HG03066 (cell line): ENCODE results near the gene NRG2.
A peak's percentile ranks its signal among the peaks of the same experiment; 100 is the strongest.

Experiments
- ATAC-seq: cut with Tn5 transposase; IDR thresholded peaks from one replicate; pipeline ENCODE4 v1.9.1; 2021; ENCODE audit warnings: low read depth; ENCODE audit not compliant: unreplicated experiment

Gene NRG2

GRCh38 chr5:139975306-139975705 is 67.8 kb downstream of the NRG2 start:
- ATAC-seq: no peak

GRCh38 chr5:139974661-139975060 is 68.4 kb downstream of the NRG2 start:
- ATAC-seq: no peak

- ATAC-seq: no peak
Measured at GRCh38 chr5:139971202-139971725, 71.8 kb downstream of the NRG2 start.

- no peak for ATAC-seq
Measured at GRCh38 chr5:139969318-139969717, 73.8 kb downstream of the NRG2 start.

DNA sequence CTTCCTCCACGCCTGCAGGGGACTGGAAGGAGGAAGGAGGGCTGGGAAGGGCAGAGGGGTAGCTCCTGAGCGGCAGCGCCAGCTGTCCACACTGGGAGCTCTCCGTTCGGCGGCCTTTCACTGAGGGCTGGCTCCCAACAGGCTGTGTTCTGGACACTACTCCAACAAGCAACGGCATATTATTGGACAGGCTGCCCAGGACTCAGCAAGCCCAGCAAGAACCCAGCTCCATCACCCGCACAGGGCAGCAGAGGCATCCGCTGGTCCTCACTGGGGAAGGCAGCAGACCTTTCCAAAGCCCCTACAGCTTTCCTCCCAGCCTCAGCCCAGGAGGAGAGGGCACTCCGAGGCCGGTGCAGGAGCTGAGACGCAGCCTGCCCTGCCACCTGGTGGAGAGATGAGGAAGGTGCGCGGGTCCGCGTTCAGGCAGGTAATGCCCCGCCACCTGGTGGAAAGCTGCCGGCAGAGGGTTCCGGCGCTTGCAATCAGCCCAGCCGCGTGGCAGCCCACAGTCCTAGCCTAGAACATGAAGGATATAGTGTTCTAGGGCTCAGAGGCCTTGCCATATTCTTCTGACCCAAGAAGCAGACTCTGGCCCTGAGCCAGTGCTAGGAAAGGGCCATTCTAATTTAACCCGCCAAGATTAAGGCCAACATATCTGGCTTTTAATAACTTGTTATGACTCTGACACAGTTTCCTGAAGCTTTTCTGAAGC is 74.4 kb downstream of the NRG2 start:
- peak; percentile 91 for ATAC-seq

GRCh38 chr5:139967353-139967752 is 75.7 kb downstream of the NRG2 start:
- no peak for ATAC-seq

DNA sequence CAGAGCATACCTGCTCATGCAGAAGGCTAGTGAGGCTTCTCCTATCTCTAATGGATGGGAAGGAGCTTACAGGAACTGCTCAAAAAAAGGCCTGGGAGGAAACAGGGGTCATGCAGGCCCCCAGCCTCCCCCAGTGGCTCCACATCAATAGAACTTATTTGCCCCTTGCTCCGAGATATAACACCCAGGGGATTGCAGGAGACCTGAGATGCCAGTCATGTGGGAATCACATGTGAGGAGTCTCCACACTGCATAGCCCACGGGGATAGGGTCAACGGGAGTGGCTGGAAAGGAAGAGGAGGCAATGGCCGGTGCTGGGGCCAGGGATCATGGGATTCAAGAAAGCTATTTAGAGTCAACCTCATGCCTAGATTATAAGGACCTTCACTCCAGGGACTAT is 76.2 kb downstream of the NRG2 start:
- ATAC-seq: no peak

DNA sequence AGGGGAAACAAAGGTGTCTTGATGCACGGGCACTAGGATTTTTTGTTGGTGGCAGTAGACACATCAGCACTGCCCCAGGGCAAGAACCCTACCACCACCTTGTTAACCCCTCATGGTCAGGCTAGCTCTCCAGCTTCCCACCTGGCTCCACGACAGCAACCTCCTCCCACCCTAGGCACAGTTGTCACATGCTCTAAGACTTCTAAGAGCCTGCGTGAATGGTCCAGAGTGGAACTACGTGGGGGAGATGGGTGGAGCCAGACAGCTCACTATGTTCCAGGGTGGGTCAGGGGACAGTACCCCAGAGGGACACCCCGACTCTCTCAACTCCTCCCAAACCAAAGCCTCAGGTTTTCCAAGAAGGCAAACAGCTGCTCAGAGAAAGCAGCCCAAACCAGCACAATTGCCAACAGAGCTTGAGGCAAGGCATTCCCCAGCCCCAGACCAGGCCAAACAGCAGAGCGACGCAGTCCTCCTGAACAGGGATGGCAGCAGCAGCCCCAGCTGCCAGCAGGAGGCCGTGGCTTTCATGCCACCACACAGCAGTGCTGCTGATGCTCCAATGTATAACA is 78.0 kb downstream of the NRG2 start:
- no peak for ATAC-seq

GRCh38 chr5:139964266-139964993 is 78.7 kb downstream of the NRG2 start:
- ATAC-seq: no peak

GRCh38 chr5:139962445-139962844 is 80.7 kb downstream of the NRG2 start:
- no peak for ATAC-seq

- ATAC-seq: peak; percentile 44
Measured at GRCh38 chr5:139961435-139962157, 81.5 kb downstream of the NRG2 start.

DNA sequence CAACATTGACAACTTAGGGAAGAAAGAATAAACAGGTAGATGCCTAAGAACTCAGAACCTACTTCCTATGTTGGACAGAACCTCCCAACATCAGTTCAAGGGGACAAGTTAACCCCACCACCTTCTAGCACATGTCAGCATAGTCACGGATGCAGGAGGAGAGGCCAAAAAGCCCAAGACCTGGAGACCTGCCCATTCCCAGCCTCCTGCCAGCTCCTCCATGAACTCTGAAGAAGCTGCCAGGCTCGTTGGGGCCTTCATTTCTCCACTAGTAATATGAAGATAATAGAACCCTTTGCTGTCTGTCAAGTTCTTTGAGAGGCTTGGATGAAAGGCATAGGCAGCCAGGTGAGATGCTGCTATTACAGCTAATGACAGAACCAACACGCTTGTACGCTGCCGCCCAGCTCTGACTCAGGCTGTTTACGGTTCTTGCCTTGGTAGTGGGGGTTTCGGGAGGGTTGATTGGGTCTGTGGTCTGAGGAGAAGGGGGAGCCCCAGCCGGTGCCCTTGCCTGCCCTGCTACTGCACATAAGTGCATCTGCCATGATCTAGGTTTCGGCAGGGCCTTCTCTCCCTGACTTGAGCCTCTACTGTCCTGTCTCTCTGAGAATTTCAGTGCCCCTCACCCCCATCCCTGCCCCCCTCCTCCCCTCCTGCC is 82.2 kb downstream of the NRG2 start:
- ATAC-seq: peak; percentile 71

- no peak for ATAC-seq
Measured at GRCh38 chr5:139958432-139959148, 84.5 kb downstream of the NRG2 start.

DNA sequence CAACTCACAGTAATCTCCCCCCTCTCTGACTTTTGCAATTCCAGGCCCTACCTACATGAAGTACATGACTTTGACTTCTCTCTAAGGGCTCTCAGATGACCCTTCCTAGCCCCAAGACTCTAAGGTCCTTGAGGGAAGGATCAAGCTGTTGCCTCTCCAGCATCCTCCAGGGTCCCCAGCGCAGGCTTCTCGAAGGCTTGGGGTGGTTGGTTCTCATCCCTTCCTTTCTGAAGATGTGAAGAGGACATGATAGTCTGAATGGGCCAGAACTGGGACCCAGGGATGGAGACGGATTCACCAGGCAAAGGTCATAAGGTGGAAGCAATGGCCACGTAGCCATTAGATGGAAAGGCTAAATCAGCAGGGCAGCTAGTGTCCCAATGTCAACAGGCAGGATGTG is 86.8 kb downstream of the NRG2 start:
- no peak for ATAC-seq

DNA sequence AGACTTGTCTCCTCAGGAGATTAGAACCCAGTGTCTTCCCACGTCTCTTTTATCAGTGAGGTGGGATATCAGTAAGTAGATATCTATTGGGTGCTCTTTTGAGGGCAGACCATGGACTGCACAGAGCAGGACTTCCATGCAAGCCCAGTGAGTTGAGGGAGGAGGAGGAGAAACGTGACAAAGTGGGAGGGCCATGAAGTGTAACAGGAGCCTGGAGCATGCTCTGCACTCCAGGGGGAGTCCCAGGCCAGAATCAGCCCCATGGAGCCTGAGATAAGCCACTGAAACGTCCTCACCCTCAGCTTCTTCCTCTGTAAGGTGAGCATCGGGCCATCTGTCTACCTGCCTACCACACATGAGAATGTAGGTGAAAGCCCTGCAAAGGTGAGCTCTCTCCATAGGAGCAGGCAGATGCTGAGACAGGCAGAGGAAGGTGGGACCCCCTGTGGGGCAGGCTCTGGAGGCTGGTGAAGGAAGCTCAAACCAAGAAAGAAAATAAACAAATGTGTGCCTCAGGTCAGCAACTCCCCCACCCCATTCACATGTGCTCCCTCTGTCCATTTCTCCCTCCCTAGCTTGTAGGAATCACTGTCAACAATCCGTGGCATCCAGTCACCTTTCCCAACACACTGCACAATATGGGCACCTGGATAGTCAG is 87.4 kb downstream of the NRG2 start:
- ATAC-seq: no peak

DNA sequence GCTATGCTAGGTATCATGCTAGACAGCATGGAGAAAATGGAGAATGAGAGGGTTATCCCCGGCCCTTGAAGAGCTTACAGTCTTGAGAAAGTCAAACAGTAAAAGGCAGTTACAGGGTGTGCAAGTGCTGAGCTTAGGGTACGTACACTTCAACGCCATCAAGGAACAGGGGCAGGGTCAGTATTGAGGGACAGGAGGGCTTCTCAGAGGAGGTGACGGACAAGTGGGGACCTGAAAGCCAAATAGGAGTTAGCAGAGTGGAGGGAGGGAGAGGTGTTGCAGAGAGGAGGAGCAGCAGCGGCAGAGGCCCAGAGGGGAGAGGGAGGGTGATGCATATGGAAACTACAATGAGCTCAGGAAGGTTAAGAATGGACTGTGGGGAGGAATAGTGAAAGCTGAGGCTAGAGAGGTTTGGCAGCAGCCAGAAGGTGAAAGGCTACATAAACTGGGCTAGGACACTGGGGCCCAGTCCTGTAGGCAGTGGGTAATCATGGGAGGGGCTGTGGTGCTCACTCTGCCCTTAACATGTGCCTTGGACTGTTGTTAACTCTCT is 88.0 kb downstream of the NRG2 start:
- ATAC-seq: no peak

DNA sequence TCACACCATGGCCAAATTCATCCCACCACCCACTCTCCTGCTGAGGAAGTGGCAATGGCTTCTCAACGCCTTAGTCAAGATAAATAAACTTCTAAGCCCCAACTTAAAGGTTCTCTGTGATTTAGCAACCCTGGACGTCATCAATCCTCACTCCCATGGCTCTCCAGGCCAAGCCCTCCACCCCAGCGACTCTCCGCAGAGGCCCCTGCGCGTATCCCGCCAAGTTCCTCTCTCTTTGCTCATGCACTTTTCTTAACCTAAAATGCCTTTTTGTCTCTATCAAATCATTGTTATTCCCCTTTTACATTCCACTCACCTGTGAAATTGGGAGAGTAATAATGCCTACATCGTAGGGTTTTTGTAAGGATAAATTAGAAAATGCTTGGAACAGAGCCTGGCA is 88.6 kb downstream of the NRG2 start:
- no peak for ATAC-seq

DNA sequence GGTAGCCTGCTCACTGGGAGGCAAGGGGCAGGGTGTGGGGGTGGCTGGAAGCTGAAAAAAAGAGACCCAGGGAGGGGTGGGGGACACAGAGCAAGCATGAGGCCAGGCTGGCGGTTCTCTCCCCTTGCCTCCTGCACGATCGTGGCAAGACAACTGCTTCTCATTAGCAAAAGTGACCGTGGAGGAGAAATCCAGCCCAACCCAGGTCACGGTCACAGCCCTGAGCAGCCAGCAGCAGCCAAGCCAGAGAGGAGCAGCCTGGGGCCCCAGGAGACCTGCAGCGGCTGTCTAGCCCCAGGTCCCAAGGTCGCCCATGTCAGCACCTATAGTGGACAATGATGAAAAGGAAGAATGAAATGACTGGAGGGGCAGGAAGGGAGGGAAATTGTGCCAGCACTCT is 89.1 kb downstream of the NRG2 start:
- no peak for ATAC-seq

GRCh38 chr5:139952574-139952973 is 90.5 kb downstream of the NRG2 start:
- no peak for ATAC-seq
